K562 (cell line): ENCODE results near the gene TRIM51. TPM values are rescaled to one million over a fixed set of nuclear protein-coding genes. Genes with fewer than 3 reads are reported as not detected.

Experiments used
- ATAC-seq: fragments of 200-7000 bp; cut with Tn5 transposase; 3 replicates; pipeline ENCODE4 v1.9.1; 2020; ENCODE audit warnings: moderate library complexity
- BruUV-seq: library from RNA; stranded (reverse); fragments of 400-500 nt; replicated peaks from 2 replicates; lab custom pipeline; 2021; lab: Mats Ljungman, UMichigan
- CTCF ChIA-PET: fragments of 300-600 bp; formaldehyde crosslinking; extraction: SDS; loops from one replicate; lab custom pipeline; 2021; ENCODE audit warnings: low intra/inter-chr PET ratio; lab: Yijun Ruan, JAX
- POLR2A ChIA-PET: fragments of 300-600, 350-650 bp; sonication (Branson Sonifier 250); formaldehyde crosslinking; extraction: SDS; loops from one replicate; lab custom pipeline; 2021; ENCODE audit warnings: antibody characterized with exemption, inconsistent platforms; lab: Yijun Ruan, JAX
- DNase-seq, 4 experiments: peaks; one replicate each; pipeline versions ENCODE4 v3.0.0 to v3.0.0-alpha.2; 2011 to 2018; ENCODE audit warnings: low spot score in 3 of 4, mixed read lengths in 3 of 4; ENCODE audit errors: extremely low read depth in 1 of 4
- FAIRE-seq: peaks from 2 replicates; lab custom pipeline; 2011; peaks lifted over from hg19 to GRCh38; lab: Jason Lieb, UNC
- H2AFZ ChIP-seq: 2 replicates; pipeline ENCODE4 v1.6.0; 2011; ENCODE audit warnings: low read depth, low read length, control low read depth, inconsistent platforms
- H3K27ac ChIP-seq: fragments of 200-600 bp; 3 replicates; pipeline ENCODE4 v1.8.0; 2011; ENCODE audit warnings: low read depth, mild to moderate bottlenecking, control low read depth, inconsistent platforms, low read length, moderate library complexity, mixed read lengths; ENCODE audit errors: extremely low read depth
- H3K27me3 ChIP-seq, 2 experiments: fragments of 300-600 bp in 1 of 2; 2 replicates in 1 of 2; 3 replicates in 1 of 2; pipeline versions ENCODE4 v1.6.0 to v1.8.0; 2011; ENCODE audit warnings: inconsistent platforms in 2 of 2, low read length in 2 of 2, mild to moderate bottlenecking in 1 of 2, mixed read lengths in 1 of 2, moderate library complexity in 1 of 2; ENCODE audit not compliant: control insufficient read depth in 2 of 2, insufficient read depth in 2 of 2
- H3K36me3 ChIP-seq: fragments of 300-600 bp; 3 replicates; pipeline ENCODE4 v1.8.0; 2011; ENCODE audit warnings: mild to moderate bottlenecking, low read length, inconsistent platforms; ENCODE audit not compliant: control insufficient read depth, insufficient read depth
- H3K4me1 ChIP-seq, 2 experiments: fragments of 200-600 bp in 1 of 2; replicated peaks in 1 of 2; 2 replicates in 1 of 2; 3 replicates in 1 of 2; pipeline versions ENCODE4 v1.5.1 to v1.8.0; 2011; ENCODE audit warnings: inconsistent platforms in 2 of 2, low read length in 2 of 2, mild to moderate bottlenecking in 1 of 2, mixed read lengths in 1 of 2, moderate library complexity in 1 of 2; ENCODE audit not compliant: control insufficient read depth in 2 of 2, insufficient read depth in 2 of 2
- H3K4me2 ChIP-seq: 2 replicates; pipeline ENCODE4 v1.6.1; 2011; ENCODE audit warnings: low read length, control low read depth, inconsistent platforms, mixed read lengths; ENCODE audit not compliant: insufficient read depth
- H3K4me3 ChIP-seq: fragments of 200-600 bp; sonication (generic), shearing (Covaris generic); 2 replicates; pipeline ENCODE4 v1.5.1; 2016; ENCODE audit warnings: control low read depth, inconsistent platforms
- H3K79me2 ChIP-seq: fragments of 200-600 bp; 3 replicates; pipeline ENCODE4 v1.8.0; 2011; ENCODE audit warnings: low read length, inconsistent platforms; ENCODE audit not compliant: control insufficient read depth, insufficient read depth
- H3K9ac ChIP-seq, 2 experiments: 2 replicates each; pipeline versions ENCODE4 v1.6.0 to v1.6.1; 2011; ENCODE audit warnings: low read depth in 2 of 2, low read length in 2 of 2, control low read depth in 1 of 2, inconsistent platforms in 1 of 2, mild to moderate bottlenecking in 1 of 2, mixed read lengths in 1 of 2; ENCODE audit not compliant: insufficient read depth in 1 of 2
- H3K9me1 ChIP-seq: one replicate; pipeline ENCODE4 v1.6.0; 2011; ENCODE audit warnings: inconsistent platforms, mild to moderate bottlenecking, low read length, moderate library complexity; ENCODE audit not compliant: control insufficient read depth, insufficient read depth
- H3K9me3 ChIP-seq: replicated peaks from 2 replicates; pipeline ENCODE4 v1.5.1; 2011; ENCODE audit warnings: low read depth, low read length, inconsistent platforms; ENCODE audit not compliant: control insufficient read depth, insufficient read depth
- H4K20me1 ChIP-seq: replicated peaks from 2 replicates; pipeline ENCODE4 v1.6.1; 2011; ENCODE audit warnings: low read length, inconsistent platforms, mixed read lengths; ENCODE audit not compliant: control insufficient read depth, insufficient read depth
- EHMT2 ChIP-seq: fragments of 450-650 bp; IDR thresholded peaks from 2 replicates; pipeline ENCODE4 v1.6.1; 2018; ENCODE audit warnings: antibody characterized with exemption
- FOS ChIP-seq: IDR thresholded peaks from 3 replicates; pipeline ENCODE4 v1.6.1; 2011; ENCODE audit not compliant: insufficient read length; ENCODE audit errors: extremely low read depth
- MCM2 ChIP-seq: fragments of 450-650 bp; IDR thresholded peaks from 2 replicates; pipeline ENCODE4 v1.6.1; 2017; ENCODE audit warnings: low read depth, mild to moderate bottlenecking
- ZNF280B ChIP-seq: fragments of 250-450 bp; sonication (Bioruptor Pico); IDR thresholded peaks from 2 replicates; pipeline ENCODE4 v1.5.1; 2021; ENCODE audit warnings: mild to moderate bottlenecking
- ZNF3 ChIP-seq: fragments of 250-450 bp; sonication (Bioruptor Pico); IDR thresholded peaks from 2 replicates; pipeline ENCODE4 v1.5.0; 2021; ENCODE audit warnings: mild to moderate bottlenecking, moderate library complexity
- ZNF324 ChIP-seq: fragments of 250-450 bp; sonication (Bioruptor Pico); IDR thresholded peaks from 2 replicates; pipeline ENCODE4 v1.4.0; 2020; ENCODE audit warnings: mild to moderate bottlenecking
- ZNF449 ChIP-seq: fragments of 250-450 bp; sonication (Bioruptor Pico); IDR thresholded peaks from 2 replicates; pipeline ENCODE4 v1.8.0; 2022; ENCODE audit warnings: moderate library complexity, mild to moderate bottlenecking, inconsistent platforms
- WGBS: fragments of 100-300 bp; shearing (Covaris generic); methylation state at CpG from one replicate; pipeline ENCODE4 v1.1.6; 2016; ENCODE audit warnings: low coverage, mixed read lengths; ENCODE audit not compliant: insufficient coverage; ENCODE audit errors: missing lambda C conversion rate; 5-methylcytosine and 5-hydroxymethylcytosine counted together
- in situ Hi-C: fragments of 300-500 bp; cut with MboI; formaldehyde crosslinking; loops from 4 replicates; pipeline ENCODE4 v1.15.0; 2018; ENCODE audit warnings: inconsistent platforms, mixed read lengths
- intact Hi-C: fragments of 100-400 bp; cut with micrococcal nuclease; formaldehyde crosslinking; loops from 2 replicates; pipeline ENCODE4 v1.14.2; 2022
- polyA plus RNA-seq, 8 experiments: library from polyadenylated mRNA; depleted of rRNA in 4 of 8; stranded (reverse) in 5 of 8; unstranded in 3 of 8; fragments of >200 nt; fragmentation: Nextera tagmentation in 2 of 8; fragmentation: Illumina TruSeq in 1 of 8; extraction: Ambion mirVana in 2 of 8; extraction: Trizol in 1 of 8; gene quantifications; 2 replicates each; pipeline versions ENCODE4 v1.2.1 to v1.2.3, GENCODE V29; 2011 to 2014; ENCODE audit warnings: inconsistent platforms in 1 of 8, missing spikeins in 1 of 8
- total RNA-seq, 7 experiments: library from RNA; depleted of rRNA in 6 of 7; stranded (reverse); fragments of >200 nt in 6 of 7; fragmentation: Illumina TruSeq in 2 of 7; extraction: Trizol in 2 of 7; gene quantifications; 2 replicates each; pipeline versions ENCODE4 v1.2.1 to v1.2.3, GENCODE V29; 2011 to 2021; ENCODE audit warnings: low replicate concordance in 1 of 7
- TF ChIP-seq, protein P1 (sequence below): sonication (generic); IDR thresholded peaks from 2 replicates; pipeline ENCODE4 v1.6.1; 2016

The TRIM51 gene
- total and polyA plus RNA-seq, 9 of the 15 experiments (the other 6 are each of a cell fraction or from before 2014, with no cell fraction given): not detected

DNA sequence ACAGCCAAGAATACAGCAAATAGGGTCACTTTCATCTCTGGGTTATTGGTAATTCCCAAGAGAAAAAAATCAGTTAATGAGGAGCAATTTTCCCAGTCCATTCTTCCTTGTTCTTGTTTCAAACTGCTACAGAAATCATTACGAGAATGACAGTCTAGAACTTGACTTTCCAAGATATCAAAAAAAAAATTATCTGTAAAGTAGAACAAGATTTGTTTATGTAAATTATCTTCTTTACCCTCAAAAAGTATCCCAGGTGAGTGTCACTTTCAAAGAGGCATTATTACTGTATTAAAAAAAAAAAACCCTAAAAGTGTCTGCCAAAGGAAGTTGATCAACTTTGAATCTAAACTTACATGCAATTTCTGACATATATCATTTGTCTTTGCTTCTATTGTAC is 31.4 kb downstream of the TRIM51 start, which contains the start of gene OR5W2 (continued):
- TF ChIP-seq, protein P1, sequence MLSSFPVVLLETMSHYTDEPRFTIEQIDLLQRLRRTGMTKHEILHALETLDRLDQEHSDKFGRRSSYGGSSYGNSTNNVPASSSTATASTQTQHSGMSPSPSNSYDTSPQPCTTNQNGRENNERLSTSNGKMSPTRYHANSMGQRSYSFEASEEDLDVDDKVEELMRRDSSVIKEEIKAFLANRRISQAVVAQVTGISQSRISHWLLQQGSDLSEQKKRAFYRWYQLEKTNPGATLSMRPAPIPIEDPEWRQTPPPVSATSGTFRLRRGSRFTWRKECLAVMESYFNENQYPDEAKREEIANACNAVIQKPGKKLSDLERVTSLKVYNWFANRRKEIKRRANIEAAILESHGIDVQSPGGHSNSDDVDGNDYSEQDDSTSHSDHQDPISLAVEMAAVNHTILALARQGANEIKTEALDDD: no peak

DNA sequence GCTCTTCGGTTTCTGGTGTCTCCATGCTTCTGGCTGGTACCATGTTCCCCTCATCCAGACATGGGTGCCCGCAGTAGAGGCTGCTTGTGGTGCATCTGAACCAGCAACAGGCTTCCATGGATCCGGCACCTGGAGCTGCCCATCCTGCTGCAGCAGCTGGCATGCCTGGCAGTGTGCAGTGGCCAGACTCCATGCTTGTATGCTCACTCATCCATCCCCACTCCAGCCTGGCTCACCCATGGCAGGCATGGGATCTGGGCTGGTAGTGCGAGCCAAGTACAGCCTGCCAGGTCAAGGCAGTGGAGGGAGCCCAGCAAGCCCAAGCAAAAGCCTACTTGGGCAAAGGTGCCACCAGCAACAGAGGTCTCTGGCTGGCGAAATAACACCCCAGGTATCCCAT is 37.4 kb downstream of the TRIM51 start:
- ChIA-PET POLR2A (no interaction called here), CTCF (no interaction called here)
- no TSS peak for BruUV-seq
- no peaks in the 10 kb centered on the region for H3K4me1 ChIP-seq
- in situ Hi-C loops: no loop called here
- H3K9me3 ChIP-seq: no peaks in the 10 kb centered on the region; the same call in none of the 2 replicates
- no peaks in the 10 kb centered on the region for H3K79me2 ChIP-seq
- no peaks in the 10 kb centered on the region for H3K27me3 ChIP-seq
- intact Hi-C loops: no loop called here
- FAIRE-seq (no peak), DNase-seq (no peak), ATAC-seq (no peak)
- no peaks in the 10 kb centered on the region for H4K20me1 ChIP-seq
- no peak for TF ChIP-seq EHMT2
- TF ChIP-seq ZNF449 (CRISPR knock-in tag): no peak
- no peak for TF ChIP-seq ZNF280B (CRISPR knock-in tag)
- TF ChIP-seq ZNF324 (CRISPR knock-in tag): no peak
- no peak for TF ChIP-seq ZNF3 (CRISPR knock-in tag)
- TF ChIP-seq FOS: no peak
- TF ChIP-seq MCM2: no peak
- H3K4me3 ChIP-seq: no peak overlapping the region
- H3K9me1 ChIP-seq: no peaks in the 10 kb centered on the region
- H2AFZ ChIP-seq: no peak overlapping the region
- H3K27ac ChIP-seq: no peak overlapping the region
- no peaks in the 10 kb centered on the region for H3K36me3 ChIP-seq
- 0% methylated on average over 4 of the region's 5 CpGs for WGBS
- H3K9ac ChIP-seq: no peak overlapping the region
- no peak overlapping the region for H3K4me2 ChIP-seq
